HepG2 (cell line): ENCODE measurements around the gene LZTS2. TPM values are rescaled to one million over a fixed set of nuclear protein-coding genes. Genes with fewer than 3 reads are reported as not detected.

Source experiments
- EHMT2 ChIP-seq: fragments of 200-600 bp; sonication (generic); IDR thresholded peaks from 2 replicates; pipeline ENCODE4 v1.7.0; 2017; ENCODE audit warnings: antibody characterized with exemption, low read depth, low read length, borderline replicate concordance
- EP300 ChIP-seq, 3 experiments: sonication (generic) in 1 of 3; formaldehyde crosslinking in 1 of 3; IDR thresholded peaks; 2 replicates each; pipeline versions ENCODE4 v1.5.1 to v1.6.1; 2011 to 2020; ENCODE audit warnings: low read depth in 2 of 3, low read length in 2 of 3, borderline replicate concordance in 1 of 3, improper control_type of control experiment in 1 of 3, mild to moderate bottlenecking in 1 of 3, missing genetic modification reagents in 1 of 3, moderate library complexity in 1 of 3
- MAFF ChIP-seq: IDR thresholded peaks from 2 replicates; pipeline ENCODE4 v1.6.1; 2011; ENCODE audit warnings: low read depth, low read length, improper control_type of control experiment
- MBNL3 ChIP-seq: fragments of 250-450 bp; sonication (Bioruptor Pico); conservative IDR thresholded peaks from 2 replicates; pipeline ENCODE4 v1.8.0; 2022; ENCODE audit warnings: mild to moderate bottlenecking, inconsistent platforms
- NCOA5 ChIP-seq: sonication (generic); formaldehyde crosslinking; IDR thresholded peaks from 2 replicates; pipeline ENCODE4 v1.4.0; 2020; ENCODE audit warnings: missing genetic modification reagents
- NCOR1 ChIP-seq: fragments of 200-600 bp; sonication (generic); IDR thresholded peaks from 2 replicates; pipeline ENCODE4 v1.7.0; 2017; ENCODE audit warnings: antibody characterized with exemption, low read length, borderline replicate concordance
- NFIC ChIP-seq: IDR thresholded peaks from 2 replicates; pipeline ENCODE4 v1.6.1; 2012; ENCODE audit warnings: mild to moderate bottlenecking, low read length, inconsistent platforms
- NFRKB ChIP-seq: fragments of 450-650 bp; IDR thresholded peaks from 2 replicates; pipeline ENCODE4 v1.6.1; 2017
- NR2C2 ChIP-seq: sonication (generic); formaldehyde crosslinking; IDR thresholded peaks from 2 replicates; pipeline ENCODE4 v1.4.0; 2020; ENCODE audit warnings: missing genetic modification reagents, mild to moderate bottlenecking, moderate library complexity, borderline replicate concordance
- NR2F6 ChIP-seq, 2 experiments: IDR thresholded peaks; 2 replicates each; pipeline ENCODE4 v1.6.1; 2016; ENCODE audit warnings: antibody characterized with exemption in 1 of 2, mild to moderate bottlenecking in 1 of 2
- POGZ ChIP-seq: sonication (generic); formaldehyde crosslinking; IDR thresholded peaks from 2 replicates; pipeline ENCODE4 v1.4.0; 2020; ENCODE audit warnings: mild to moderate bottlenecking, missing genetic modification reagents
- RARG ChIP-seq: sonication (generic); formaldehyde crosslinking; IDR thresholded peaks from 2 replicates; pipeline ENCODE4 v1.4.0; 2020; ENCODE audit warnings: low read depth, mild to moderate bottlenecking, missing genetic modification reagents
- SRY ChIP-seq: sonication (generic); formaldehyde crosslinking; IDR thresholded peaks from 2 replicates; pipeline ENCODE4 v1.8.0; 2022; ENCODE audit warnings: mild to moderate bottlenecking, missing genetic modification reagents
- SUZ12 ChIP-seq: fragments of 150-350 bp; IDR thresholded peaks from 2 replicates; pipeline ENCODE4 v1.6.1; 2014; ENCODE audit warnings: low read depth, low read length
- TARDBP ChIP-seq: sonication (generic); formaldehyde crosslinking; IDR thresholded peaks from 2 replicates; pipeline ENCODE4 v1.8.0; 2022; ENCODE audit warnings: mild to moderate bottlenecking, missing genetic modification reagents
- ZNF136 ChIP-seq: sonication (generic); formaldehyde crosslinking; IDR thresholded peaks from 2 replicates; pipeline ENCODE4 v1.8.1; 2022; ENCODE audit warnings: low read depth, mild to moderate bottlenecking, moderate library complexity, missing genetic modification reagents
- ZNF160 ChIP-seq: sonication (generic); formaldehyde crosslinking; IDR thresholded peaks from 2 replicates; pipeline ENCODE4 v1.8.0; 2022; ENCODE audit warnings: mild to moderate bottlenecking, inconsistent platforms, missing genetic modification reagents
- ZNF333 ChIP-seq: sonication (generic); formaldehyde crosslinking; IDR thresholded peaks from 2 replicates; pipeline ENCODE4 v1.4.0; 2020; ENCODE audit warnings: mild to moderate bottlenecking, missing genetic modification reagents, borderline replicate concordance
- ZNF335 ChIP-seq: sonication (generic); formaldehyde crosslinking; IDR thresholded peaks from 2 replicates; pipeline ENCODE4 v1.4.0; 2020; ENCODE audit warnings: missing genetic modification reagents
- ZNF44 ChIP-seq: sonication (generic); formaldehyde crosslinking; IDR thresholded peaks from 2 replicates; pipeline ENCODE4 v1.5.1; 2020; ENCODE audit warnings: mild to moderate bottlenecking, missing genetic modification reagents
- ZNF501 ChIP-seq: sonication (generic); formaldehyde crosslinking; IDR thresholded peaks from 2 replicates; pipeline ENCODE4 v1.5.1; 2020; ENCODE audit warnings: mild to moderate bottlenecking, moderate library complexity, missing genetic modification reagents
- ZNF616 ChIP-seq: sonication (generic); formaldehyde crosslinking; IDR thresholded peaks from 2 replicates; pipeline ENCODE4 v1.5.0; 2020; ENCODE audit warnings: low read depth, mild to moderate bottlenecking, missing genetic modification reagents
- polyA plus RNA-seq, 8 experiments: library from polyadenylated mRNA; depleted of rRNA in 3 of 8; stranded (reverse) in 7 of 8; unstranded in 1 of 8; fragments of >200 nt; fragmentation: Illumina TruSeq in 4 of 8; extraction: Trizol in 4 of 8; gene quantifications; 2 replicates each; pipeline versions ENCODE4 v1.2.1 to v1.2.3, GENCODE V29; 2011 to 2016; ENCODE audit warnings: low read depth in 4 of 8, missing spikeins in 1 of 8, mixed read lengths in 1 of 8; ENCODE audit not compliant: insufficient read depth in 1 of 8
- total RNA-seq, 5 experiments: library from RNA; depleted of rRNA; stranded (reverse); fragments of >200 nt; fragmentation: Illumina TruSeq; extraction: Trizol; gene quantifications; 2 replicates each; pipeline ENCODE4 v1.2.3, GENCODE V29; 2016; ENCODE audit warnings: low read depth in 1 of 5
- TF ChIP-seq, protein P1 (sequence below), 2 experiments: IDR thresholded peaks; 2 replicates each; pipeline ENCODE4 v1.6.1; 2011 to 2012; ENCODE audit warnings: low read length in 2 of 2, borderline replicate concordance in 1 of 2, low read depth in 1 of 2, mild to moderate bottlenecking in 1 of 2, moderate library complexity in 1 of 2
- TF ChIP-seq, protein P2 (sequence below): sonication (generic); formaldehyde crosslinking; IDR thresholded peaks from 2 replicates; pipeline ENCODE4 v1.9.0; 2022; ENCODE audit warnings: low read depth, missing genetic modification reagents
- TF ChIP-seq, protein P3 (sequence below): IDR thresholded peaks from 2 replicates; pipeline ENCODE4 v1.6.1; 2012; ENCODE audit warnings: inconsistent platforms

Gene LZTS2
- total and polyA plus RNA-seq, 2 of the 13 experiments (the other 11 are each of a cell fraction or from before 2014, with no cell fraction given), result 43.6 to 65.6 TPM

DNA sequence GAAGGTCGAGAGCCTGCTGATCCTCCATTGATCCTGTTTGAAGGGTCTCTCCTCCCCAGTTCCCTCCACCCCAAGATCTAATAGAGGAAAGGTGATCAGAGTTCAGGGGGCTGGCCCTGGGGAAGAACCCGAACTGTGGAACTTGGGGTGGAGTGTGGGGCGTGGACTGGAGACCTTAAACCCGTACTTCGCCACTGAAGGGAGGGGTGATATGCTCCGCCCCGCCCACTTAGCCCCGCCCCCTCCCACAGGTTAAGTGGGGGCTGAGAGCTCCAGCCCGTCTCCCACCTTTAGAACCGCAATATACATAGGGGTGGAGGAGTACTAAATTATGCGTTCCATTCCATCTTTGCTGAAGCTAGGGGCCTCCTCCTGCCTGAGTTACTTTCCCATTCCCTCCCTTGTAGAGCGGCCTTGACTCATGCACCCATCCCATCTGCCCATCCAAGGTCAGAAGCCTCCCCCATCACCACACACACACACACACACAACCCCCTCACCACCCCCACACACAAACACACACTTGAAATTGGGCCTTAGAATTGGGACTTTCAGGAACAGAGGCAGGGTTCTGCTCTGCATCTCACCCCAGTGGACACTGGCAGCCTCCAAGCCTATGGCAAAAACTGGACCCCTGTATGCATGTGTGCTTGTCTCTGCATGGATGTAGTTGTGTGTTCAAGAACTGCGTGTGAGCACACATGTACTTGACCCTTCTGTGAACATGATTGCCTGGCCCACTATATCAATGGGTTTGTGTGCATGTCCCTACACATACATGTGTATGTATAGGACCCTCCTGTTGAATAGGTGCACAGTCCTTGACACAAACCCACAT lies 29.3 kb upstream of the LZTS2 start (continued):
- TF ChIP-seq, protein P1, sequence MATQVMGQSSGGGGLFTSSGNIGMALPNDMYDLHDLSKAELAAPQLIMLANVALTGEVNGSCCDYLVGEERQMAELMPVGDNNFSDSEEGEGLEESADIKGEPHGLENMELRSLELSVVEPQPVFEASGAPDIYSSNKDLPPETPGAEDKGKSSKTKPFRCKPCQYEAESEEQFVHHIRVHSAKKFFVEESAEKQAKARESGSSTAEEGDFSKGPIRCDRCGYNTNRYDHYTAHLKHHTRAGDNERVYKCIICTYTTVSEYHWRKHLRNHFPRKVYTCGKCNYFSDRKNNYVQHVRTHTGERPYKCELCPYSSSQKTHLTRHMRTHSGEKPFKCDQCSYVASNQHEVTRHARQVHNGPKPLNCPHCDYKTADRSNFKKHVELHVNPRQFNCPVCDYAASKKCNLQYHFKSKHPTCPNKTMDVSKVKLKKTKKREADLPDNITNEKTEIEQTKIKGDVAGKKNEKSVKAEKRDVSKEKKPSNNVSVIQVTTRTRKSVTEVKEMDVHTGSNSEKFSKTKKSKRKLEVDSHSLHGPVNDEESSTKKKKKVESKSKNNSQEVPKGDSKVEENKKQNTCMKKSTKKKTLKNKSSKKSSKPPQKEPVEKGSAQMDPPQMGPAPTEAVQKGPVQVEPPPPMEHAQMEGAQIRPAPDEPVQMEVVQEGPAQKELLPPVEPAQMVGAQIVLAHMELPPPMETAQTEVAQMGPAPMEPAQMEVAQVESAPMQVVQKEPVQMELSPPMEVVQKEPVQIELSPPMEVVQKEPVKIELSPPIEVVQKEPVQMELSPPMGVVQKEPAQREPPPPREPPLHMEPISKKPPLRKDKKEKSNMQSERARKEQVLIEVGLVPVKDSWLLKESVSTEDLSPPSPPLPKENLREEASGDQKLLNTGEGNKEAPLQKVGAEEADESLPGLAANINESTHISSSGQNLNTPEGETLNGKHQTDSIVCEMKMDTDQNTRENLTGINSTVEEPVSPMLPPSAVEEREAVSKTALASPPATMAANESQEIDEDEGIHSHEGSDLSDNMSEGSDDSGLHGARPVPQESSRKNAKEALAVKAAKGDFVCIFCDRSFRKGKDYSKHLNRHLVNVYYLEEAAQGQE (IDR thresholded peaks at IDR 0.05; ENCODE audit: borderline replicate concordance in 1 of 2, low read depth in 1 of 2, low read length in 2 of 2), result no peak
- TF ChIP-seq NR2C2, result no peak; the same call in none of the 2 replicates
- TF ChIP-seq POGZ (CRISPR knock-in tag), result peak; percentile 23; the same call in 1 of the 2 replicates
- no peak for TF ChIP-seq ZNF44 (CRISPR knock-in tag)
- TF ChIP-seq NFIC, result no peak
- no peak; the same call in 1 of the 2 replicates for TF ChIP-seq ZNF501 (CRISPR knock-in tag)
- TF ChIP-seq EP300 (IDR thresholded peaks at IDR 0.05; ENCODE audit: low read depth in 2 of 2, low read length in 2 of 2), result peak in 1 of 2 experiments; percentile 51; a peak in 1 of 4 replicates
- peak; percentile 48; the same call in 1 of the 2 replicates for TF ChIP-seq EP300 (CRISPR knock-in tag; IDR thresholded peaks at IDR 0.05; ENCODE audit: borderline replicate concordance)
- TF ChIP-seq ZNF616 (CRISPR knock-in tag), result 0 out of 2 replicates have a peak, but pooled peaks have one; percentile 23
- TF ChIP-seq NFRKB, result no peak
- no peak for TF ChIP-seq SUZ12
- no peak for TF ChIP-seq ZNF136 (CRISPR knock-in tag)
- no peak for TF ChIP-seq NCOR1
- no peak for TF ChIP-seq ZNF333 (CRISPR knock-in tag)
- TF ChIP-seq, protein P2, sequence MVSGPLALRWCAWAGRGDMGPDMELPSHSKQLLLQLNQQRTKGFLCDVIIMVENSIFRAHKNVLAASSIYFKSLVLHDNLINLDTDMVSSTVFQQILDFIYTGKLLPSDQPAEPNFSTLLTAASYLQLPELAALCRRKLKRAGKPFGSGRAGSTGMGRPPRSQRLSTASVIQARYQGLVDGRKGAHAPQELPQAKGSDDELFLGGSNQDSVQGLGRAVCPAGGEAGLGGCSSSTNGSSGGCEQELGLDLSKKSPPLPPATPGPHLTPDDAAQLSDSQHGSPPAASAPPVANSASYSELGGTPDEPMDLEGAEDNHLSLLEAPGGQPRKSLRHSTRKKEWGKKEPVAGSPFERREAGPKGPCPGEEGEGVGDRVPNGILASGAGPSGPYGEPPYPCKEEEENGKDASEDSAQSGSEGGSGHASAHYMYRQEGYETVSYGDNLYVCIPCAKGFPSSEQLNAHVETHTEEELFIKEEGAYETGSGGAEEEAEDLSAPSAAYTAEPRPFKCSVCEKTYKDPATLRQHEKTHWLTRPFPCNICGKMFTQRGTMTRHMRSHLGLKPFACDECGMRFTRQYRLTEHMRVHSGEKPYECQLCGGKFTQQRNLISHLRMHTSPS (CRISPR knock-in tag), result no peak
- no peak for TF ChIP-seq ZNF335
- TF ChIP-seq, protein P3, sequence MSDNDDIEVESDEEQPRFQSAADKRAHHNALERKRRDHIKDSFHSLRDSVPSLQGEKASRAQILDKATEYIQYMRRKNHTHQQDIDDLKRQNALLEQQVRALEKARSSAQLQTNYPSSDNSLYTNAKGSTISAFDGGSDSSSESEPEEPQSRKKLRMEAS, result no peak
- TF ChIP-seq EHMT2, result no peak
- TF ChIP-seq NR2F6 (IDR thresholded peaks at IDR 0.05), result peak; percentile 62; the same call in 1 of the 2 replicates
- peak; percentile 52; the same call in 1 of the 2 replicates for TF ChIP-seq NR2F6 (CRISPR knock-in tag; IDR thresholded peaks at IDR 0.05)
- peak; percentile 59; the same call in 1 of the 2 replicates for TF ChIP-seq TARDBP (CRISPR knock-in tag)
- TF ChIP-seq RARG (CRISPR knock-in tag), result no peak
- TF ChIP-seq SRY (CRISPR knock-in tag), result no peak
- TF ChIP-seq MBNL3 (CRISPR knock-in tag), result no peak
- no peak for TF ChIP-seq MAFF
- no peak for TF ChIP-seq NCOA5 (CRISPR knock-in tag)
- TF ChIP-seq ZNF160, result no peak
